NCI-H1417 treated with DMSO at 0.1 percent for 48 hours (cell line): Measurements from ENCODE around the gene GTF2F2.

ENCODE experiments used
- DNase-seq: peaks from one replicate; lab custom pipeline; 2025; lab: John Stamatoyannopoulos, UW

GTF2F2 gene

GRCh38 chr13:45122941-45123340 is 2.6 kb downstream of the GTF2F2 start:
- DNase-seq = no peak

GRCh38 chr13:45132369-45133064 is 12.2 kb downstream of the GTF2F2 start:
- DNase-seq = no peak

GRCh38 chr13:45133396-45134118 is 13.2 kb downstream of the GTF2F2 start:
- no peak for DNase-seq

- DNase-seq = no peak
Measured at GRCh38 chr13:45136741-45137504, 16.6 kb downstream of the GTF2F2 start.

GRCh38 chr13:45137526-45137925 is 17.2 kb downstream of the GTF2F2 start:
- DNase-seq = no peak

GRCh38 chr13:45138282-45138681 is 18.0 kb downstream of the GTF2F2 start:
- DNase-seq = no peak

- no peak for DNase-seq
Measured at GRCh38 chr13:45141369-45141768, 21.1 kb downstream of the GTF2F2 start.

- no peak for DNase-seq
Measured at GRCh38 chr13:45142440-45143345, 22.4 kb downstream of the GTF2F2 start.

GRCh38 chr13:45143346-45143751 is 23.0 kb downstream of the GTF2F2 start:
- no peak for DNase-seq

GRCh38 chr13:45149964-45150363 is 29.7 kb downstream of the GTF2F2 start:
- DNase-seq = no peak

GRCh38 chr13:45156565-45157361 is 36.5 kb downstream of the GTF2F2 start:
- DNase-seq = no peak

- no peak for DNase-seq
Measured at GRCh38 chr13:45162194-45162593, 41.9 kb downstream of the GTF2F2 start.

- no peak for DNase-seq
Measured at GRCh38 chr13:45162821-45163220, 42.5 kb downstream of the GTF2F2 start.

GRCh38 chr13:45166858-45167257 is 46.5 kb downstream of the GTF2F2 start:
- DNase-seq = no peak

GRCh38 chr13:45167611-45168554 is 47.6 kb downstream of the GTF2F2 start:
- no peak for DNase-seq

GRCh38 chr13:45168555-45168930 is 48.2 kb downstream of the GTF2F2 start:
- DNase-seq = no peak

GRCh38 chr13:45174478-45174877 is 54.2 kb downstream of the GTF2F2 start:
- no peak for DNase-seq

GRCh38 chr13:45178349-45179162 is 58.2 kb downstream of the GTF2F2 start:
- no peak for DNase-seq

GRCh38 chr13:45179428-45179827 is 59.1 kb downstream of the GTF2F2 start:
- no peak for DNase-seq
